HG03558 (cell line): Measurements from ENCODE around the gene CT83.

Experiments used
- ATAC-seq: cut with Tn5 transposase; IDR thresholded peaks from one replicate; pipeline ENCODE4 v1.9.1; 2021; ENCODE audit warnings: moderate number of reproducible peaks; ENCODE audit not compliant: unreplicated experiment; ENCODE audit errors: extremely low read depth

The CT83 gene, protein sequence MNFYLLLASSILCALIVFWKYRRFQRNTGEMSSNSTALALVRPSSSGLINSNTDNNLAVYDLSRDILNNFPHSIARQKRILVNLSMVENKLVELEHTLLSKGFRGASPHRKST

DNA sequence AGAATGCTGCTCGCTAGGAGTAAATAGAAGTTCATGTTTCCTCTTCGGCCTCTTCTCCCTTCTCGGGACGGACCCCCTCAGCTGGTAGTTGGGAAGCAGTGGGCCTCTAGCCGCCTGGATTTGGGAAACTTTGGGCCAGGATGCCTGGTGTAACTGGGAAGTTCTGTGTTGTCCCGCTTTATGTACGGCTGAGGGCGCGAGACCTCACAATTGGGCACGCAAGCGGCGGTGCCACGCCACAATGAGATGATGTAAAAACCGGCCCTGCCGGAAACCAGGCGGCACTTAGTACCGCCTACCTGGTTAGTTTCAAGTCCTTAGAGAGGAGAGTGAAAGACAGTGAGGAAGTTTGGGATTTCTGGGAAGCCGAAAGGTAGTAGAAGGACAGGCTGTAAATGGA is at the start of gene CT83:
TSS of gene CT83 (minus strand) at position 155 of the 400 bp plus-strand sequence. CDS start at position 35, 120 bp downstream.
- ATAC-seq: no peak

DNA sequence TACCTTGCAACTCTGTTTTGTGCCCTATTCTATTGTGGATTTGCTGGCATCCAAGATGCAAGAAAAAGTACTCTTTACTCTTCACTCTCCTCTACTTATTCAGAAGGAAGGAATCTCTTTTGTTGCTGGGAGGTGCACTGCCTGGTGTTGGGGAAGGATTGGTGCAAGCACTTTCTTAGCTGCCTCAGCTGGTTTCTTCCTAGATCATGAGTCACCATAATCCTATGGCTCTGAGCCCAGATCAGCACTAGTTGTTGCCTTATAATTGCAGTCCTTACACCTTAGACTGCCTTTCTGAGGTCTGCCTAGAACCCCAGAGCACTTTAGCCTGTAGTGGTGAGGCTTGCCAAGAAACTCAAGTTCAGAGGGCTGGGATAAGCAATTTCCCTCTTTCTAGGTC is 37.0 kb upstream of the CT83 start:
- ATAC-seq: no peak

DNA sequence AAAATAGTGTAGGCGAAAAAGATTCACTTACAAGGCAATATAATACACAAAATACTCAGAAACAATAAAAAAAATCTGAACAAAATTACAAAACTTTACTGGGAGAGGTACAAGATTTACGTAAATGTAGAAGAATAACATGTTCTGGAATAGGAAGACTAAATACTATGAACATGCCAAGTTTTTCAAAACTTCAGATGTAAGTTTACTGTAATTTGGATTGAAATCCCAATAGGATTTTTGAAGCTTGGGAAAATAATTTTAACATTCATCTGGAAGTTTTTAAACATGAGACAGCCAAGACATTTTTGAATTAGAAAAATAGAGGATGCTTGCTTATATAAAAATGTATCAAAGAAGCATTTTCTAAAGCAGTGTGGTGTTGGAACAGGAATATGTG is 30.5 kb upstream of the CT83 start:
- no peak for ATAC-seq

DNA sequence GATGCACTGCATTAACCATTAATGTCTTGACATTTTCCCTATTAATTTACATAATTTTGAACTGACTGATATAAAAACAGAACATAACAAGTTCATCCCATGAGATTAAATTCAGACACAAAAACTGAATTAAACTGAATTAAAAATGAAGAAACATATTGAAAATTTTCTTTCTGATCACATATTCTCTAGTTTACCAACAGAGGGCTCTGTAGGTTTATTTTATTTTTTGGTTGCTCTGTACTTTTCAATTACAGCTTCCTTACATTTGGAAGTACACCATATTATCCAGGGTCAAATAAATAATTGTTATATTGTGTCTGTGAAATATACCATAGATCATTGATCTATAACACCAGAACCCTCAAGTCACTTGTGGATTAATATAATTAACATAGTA is 27.3 kb upstream of the CT83 start:
- ATAC-seq: no peak

DNA sequence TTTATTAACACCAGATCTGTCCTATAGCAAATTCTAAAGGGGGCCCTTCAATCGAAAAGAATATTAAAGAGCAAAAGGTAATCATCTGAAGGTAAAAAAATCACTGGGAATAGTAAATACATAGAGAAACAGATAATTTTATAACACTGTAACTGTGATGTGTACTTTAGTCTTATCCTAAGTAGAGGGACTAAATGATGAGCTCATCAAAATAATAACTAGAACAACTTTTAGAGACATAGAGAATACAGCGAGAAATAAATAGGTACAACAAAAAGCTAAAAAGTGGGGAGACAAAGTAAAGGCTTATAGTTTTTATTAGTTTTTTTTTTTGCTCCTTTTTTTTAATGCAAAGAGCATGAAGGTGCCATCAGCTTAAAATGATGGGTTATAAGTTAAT is 17.3 kb upstream of the CT83 start:
- no peak for ATAC-seq

DNA sequence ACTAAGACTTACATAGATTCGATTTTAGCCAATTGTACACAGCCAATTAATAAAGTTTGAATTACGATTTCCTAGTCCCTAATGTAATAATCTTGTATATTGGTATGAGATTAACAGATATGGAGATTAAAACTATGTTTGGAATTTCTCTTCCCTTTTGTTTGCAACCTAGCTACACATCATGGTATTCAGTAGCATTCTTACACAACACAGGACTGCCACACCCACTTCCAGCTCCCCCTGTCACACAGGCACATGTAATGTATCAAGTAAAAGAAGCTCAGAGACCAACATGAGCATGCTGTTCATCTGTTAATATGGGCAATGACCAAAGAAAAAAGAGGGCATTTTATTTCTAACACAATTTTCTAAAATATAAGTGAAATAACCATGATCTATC is 13.6 kb downstream of the CT83 start:
- ATAC-seq: no peak

DNA sequence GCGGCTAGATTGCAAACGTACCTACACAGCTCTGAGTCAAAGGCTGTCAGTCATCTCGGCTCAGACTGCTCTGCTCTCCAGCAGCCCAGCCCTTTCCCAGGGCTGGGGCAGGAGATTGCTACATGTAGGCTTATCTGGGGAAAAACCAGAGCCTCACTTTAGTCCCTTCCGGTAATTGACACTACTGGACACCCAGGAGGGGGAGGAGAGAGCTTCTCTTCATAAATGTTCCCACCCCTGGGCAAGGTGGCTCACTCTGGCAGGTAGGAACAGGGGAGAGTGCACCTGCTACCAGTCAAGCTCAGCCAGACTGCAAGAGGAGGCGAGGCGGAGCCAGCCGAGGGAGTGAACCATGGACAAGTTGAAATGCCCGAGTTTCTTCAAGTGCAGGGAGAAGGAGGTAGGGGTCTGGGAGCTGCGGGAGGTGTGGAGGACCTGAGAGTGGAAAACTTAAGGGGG is 26.4 kb downstream of the CT83 start, which contains the start of gene SLC6A14:
TSS of gene SLC6A14 (plus strand) at position 249 of the 459 bp plus-strand sequence. CDS start at position 353, 104 bp downstream.
- no peak for ATAC-seq

DNA sequence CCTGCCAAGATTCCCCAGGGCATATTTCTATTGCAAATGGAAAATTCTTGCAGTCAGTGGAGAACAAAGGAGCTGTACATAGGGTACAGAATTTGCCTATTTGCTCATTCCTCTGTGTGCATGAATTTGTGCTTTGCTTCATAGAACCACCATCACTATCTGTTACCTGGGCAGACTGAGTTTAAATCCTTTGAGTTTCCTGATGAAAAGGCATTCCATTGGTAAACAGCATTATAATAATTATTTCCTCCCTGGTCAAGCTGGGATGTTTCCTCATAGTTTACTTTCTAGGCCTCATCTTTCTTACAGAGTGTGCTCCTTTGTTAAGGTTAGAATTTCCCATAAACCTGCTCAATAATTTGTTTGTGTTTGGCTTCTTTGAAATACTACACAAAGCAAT is 27.2 kb downstream of the CT83 start:
- ATAC-seq: no peak

DNA sequence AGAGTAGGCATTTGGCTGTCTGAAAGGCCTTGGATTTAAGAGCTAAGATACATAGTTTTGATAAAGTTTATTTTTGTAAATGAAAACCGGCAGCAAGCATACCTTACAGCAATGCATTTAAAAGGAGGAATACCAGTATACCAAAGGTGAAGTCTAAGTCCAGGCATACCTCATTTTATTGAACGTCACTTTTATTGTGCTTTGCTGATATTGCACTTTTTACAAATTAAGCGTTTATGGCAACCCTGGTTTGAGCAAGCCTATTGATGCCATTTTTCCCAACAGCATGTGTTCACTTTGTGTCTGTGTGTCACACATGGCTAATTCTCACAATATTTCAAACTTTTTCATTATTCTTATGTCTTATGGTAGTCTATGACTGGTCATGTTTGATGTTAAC is 34.8 kb downstream of the CT83 start:
- ATAC-seq: no peak

DNA sequence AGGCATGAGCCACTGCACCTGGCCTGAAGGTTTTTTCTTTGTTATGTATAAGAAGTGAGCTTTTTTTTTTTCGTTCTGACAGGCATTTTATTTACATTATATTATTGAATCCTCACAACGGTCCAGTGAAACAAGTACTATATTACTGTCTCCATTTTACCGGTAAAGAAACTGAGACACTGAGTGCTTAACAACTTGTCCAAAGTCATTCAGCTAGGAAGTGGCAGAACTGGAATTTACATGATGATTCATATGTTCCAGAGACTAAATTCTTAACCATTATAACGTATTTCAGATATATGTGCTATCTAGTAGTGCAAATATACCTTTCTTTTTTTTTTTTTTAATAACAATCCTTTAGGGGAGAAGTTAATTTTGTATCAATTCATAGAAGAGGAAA is 44.8 kb downstream of the CT83 start:
- no peak for ATAC-seq

DNA sequence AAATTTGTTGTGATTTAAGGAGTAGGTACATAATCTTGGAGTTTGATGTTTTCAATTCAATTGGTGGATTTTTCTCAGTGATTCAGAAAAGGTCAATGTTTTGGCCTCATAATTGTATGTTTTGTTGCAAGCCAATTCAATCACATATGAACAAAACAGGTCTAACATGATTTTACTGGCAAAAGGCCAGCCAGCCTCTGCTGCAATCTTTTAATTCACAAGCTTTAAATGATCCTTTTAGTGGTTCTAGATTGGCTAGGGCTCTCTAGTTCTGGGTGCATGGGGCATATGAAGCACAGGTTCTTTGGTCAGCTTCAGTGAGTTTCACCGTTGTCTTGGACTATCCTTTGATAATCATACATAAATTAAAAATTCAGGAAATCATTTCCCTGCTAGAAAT is 45.6 kb downstream of the CT83 start:
- ATAC-seq: no peak

DNA sequence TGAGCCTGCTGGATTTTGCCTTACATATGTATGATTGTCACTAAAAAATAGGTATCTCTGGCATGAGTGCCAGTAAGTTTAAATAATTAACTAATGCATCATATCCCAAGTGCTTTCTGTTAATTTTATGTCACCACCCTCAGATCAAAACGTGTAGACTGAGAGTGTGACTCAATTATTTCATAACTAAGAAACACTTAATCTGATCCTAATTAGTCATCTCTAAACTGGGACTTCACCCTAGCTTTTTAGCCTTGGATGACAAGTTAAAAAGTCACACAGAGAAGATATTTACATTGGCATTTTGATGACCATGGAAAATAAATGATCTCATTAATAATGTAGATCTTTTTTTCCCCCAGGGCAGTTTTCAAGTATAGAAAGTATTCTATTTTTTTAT is 49.5 kb downstream of the CT83 start:
- ATAC-seq: no peak
